ENCODE results near the gene EGF.

EGF gene

GRCh38 chr4:109912706-109913595 is at the start of gene EGF:
TSS of gene EGF (plus strand) at chr4:109912883. CDS start at chr4:109913336, 453 bp downstream.
- no peak within 1 kb of the TSS for H3K4me3 ChIP-seq (ENCODE audit: low read depth, low read length)

GRCh38 chr4:109864134-109864533 is 48.5 kb upstream of the EGF start:
- ChIA-PET POLR2A (no interaction called here), CTCF (interaction anchor here (1.0 kb wide), 1 partner anchor 12 kb away, joined by 3 read pairs; no protein-coding TSS in a partner anchor)
- no peak overlapping the region for H3K27ac ChIP-seq (ENCODE audit: extremely low read depth, low read depth, low read length)
- no peaks in the 10 kb centered on the region for H3K4me1 ChIP-seq (ENCODE audit: control insufficient read depth, insufficient read depth, low read length)
- no peak for TF ChIP-seq KLF16 (tag by site-specific recombination; IDR thresholded peaks at IDR 0.05)
- no peaks in the 10 kb centered on the region for H3K9me3 ChIP-seq (ENCODE audit: control insufficient read depth, insufficient read depth, low read depth, low read length)
- H3K4me3 ChIP-seq (ENCODE audit: low read depth, low read length), result no peak overlapping the region
- H3K36me3 ChIP-seq (ENCODE audit: control insufficient read depth in 2 of 2, insufficient read depth in 1 of 2, low read length in 2 of 2), result no peaks in the 10 kb centered on the region

More at GRCh38 chr4:109912706-109913595, at the start of gene EGF:
- CTCF ChIA-PET, result no interaction called here
- H3K9me3 ChIP-seq (ENCODE audit: control insufficient read depth, insufficient read depth, low read depth, low read length), result no peaks in the 10 kb centered on the region
- no peak within 1 kb of the TSS for H3K27ac ChIP-seq (ENCODE audit: extremely low read depth, low read depth, low read length)
- TF ChIP-seq ZNF121 (tag by site-specific recombination; IDR thresholded peaks at IDR 0.05), result no peak
- no peak for TF ChIP-seq ZBTB49 (tag by site-specific recombination; IDR thresholded peaks at IDR 0.05; ENCODE audit: low read depth)
- no peak for TF ChIP-seq TRIM28 (IDR thresholded peaks at IDR 0.05; ENCODE audit: borderline replicate concordance, low read length)
- TF ChIP-seq, protein P1, sequence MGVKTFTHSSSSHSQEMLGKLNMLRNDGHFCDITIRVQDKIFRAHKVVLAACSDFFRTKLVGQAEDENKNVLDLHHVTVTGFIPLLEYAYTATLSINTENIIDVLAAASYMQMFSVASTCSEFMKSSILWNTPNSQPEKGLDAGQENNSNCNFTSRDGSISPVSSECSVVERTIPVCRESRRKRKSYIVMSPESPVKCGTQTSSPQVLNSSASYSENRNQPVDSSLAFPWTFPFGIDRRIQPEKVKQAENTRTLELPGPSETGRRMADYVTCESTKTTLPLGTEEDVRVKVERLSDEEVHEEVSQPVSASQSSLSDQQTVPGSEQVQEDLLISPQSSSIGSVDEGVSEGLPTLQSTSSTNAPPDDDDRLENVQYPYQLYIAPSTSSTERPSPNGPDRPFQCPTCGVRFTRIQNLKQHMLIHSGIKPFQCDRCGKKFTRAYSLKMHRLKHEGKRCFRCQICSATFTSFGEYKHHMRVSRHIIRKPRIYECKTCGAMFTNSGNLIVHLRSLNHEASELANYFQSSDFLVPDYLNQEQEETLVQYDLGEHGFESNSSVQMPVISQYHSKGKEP (tag by site-specific recombination; IDR thresholded peaks at IDR 0.05), result no peak
- TF ChIP-seq ZNF596 (tag by site-specific recombination; IDR thresholded peaks at IDR 0.05), result no peak
- TF ChIP-seq ZFHX2 (tag by site-specific recombination; conservative IDR thresholded peaks at IDR 0.05), result no peak
- TF ChIP-seq ZNF221 (tag by site-specific recombination; IDR thresholded peaks at IDR 0.05; ENCODE audit: borderline replicate concordance), result no peak
- TF ChIP-seq ZBTB17 (tag by site-specific recombination; IDR thresholded peaks at IDR 0.05), result no peak
- no peak; the same call in 1 of the 2 replicates for TF ChIP-seq MZF1 (tag by site-specific recombination; IDR thresholded peaks at IDR 0.05; ENCODE audit: borderline replicate concordance)
- no peak for TF ChIP-seq ZNF513 (tag by site-specific recombination; IDR thresholded peaks at IDR 0.05)
- no peak for TF ChIP-seq ZNF560 (tag by site-specific recombination; IDR thresholded peaks at IDR 0.05; ENCODE audit: borderline replicate concordance)
- no peak for TF ChIP-seq HOXD13 (CRISPR knock-in tag; IDR thresholded peaks at IDR 0.05; ENCODE audit: borderline replicate concordance)
- TF ChIP-seq ZNF169 (tag by site-specific recombination; IDR thresholded peaks at IDR 0.05), result no peak
- no peak for TF ChIP-seq ZNF654 (tag by site-specific recombination; IDR thresholded peaks at IDR 0.05; ENCODE audit: low read depth)
- TF ChIP-seq ZNF214 (tag by site-specific recombination; IDR thresholded peaks at IDR 0.05; ENCODE audit: borderline replicate concordance), result no peak
- TF ChIP-seq ZNF157 (tag by site-specific recombination; IDR thresholded peaks at IDR 0.05), result no peak
- POLR2A ChIA-PET, result interaction anchor here (1.1 kb wide), 1 partner anchor 8 kb away, joined by 3 read pairs; no protein-coding TSS in a partner anchor
- no peaks in the 10 kb centered on the region for H3K4me1 ChIP-seq (ENCODE audit: control insufficient read depth, insufficient read depth, low read length)
- no peaks in the 10 kb centered on the region for H3K36me3 ChIP-seq (ENCODE audit: control insufficient read depth in 2 of 2, insufficient read depth in 1 of 2, low read length in 2 of 2)
